H9 (cell line): ENCODE measurements around the gene TMC2. TPM values are rescaled to one million over a fixed set of nuclear protein-coding genes. Genes with fewer than 3 reads are reported as not detected.
A peak's percentile ranks its signal among the peaks of the same experiment; 100 is the strongest.

Source experiments
- DNase-seq: peaks from one replicate; pipeline ENCODE4 v3.0.0-alpha.2; 2017
- H2AFZ ChIP-seq: one replicate; pipeline ENCODE4 v1.6.1; 2013; ENCODE audit warnings: mild to moderate bottlenecking, low read length, control low read depth, moderate library complexity
- H2AK5ac ChIP-seq: 2 replicates; pipeline ENCODE4 v1.6.1; 2013; ENCODE audit warnings: low read length, control low read depth, mixed read lengths; ENCODE audit not compliant: insufficient read length
- H2BK120ac ChIP-seq: one replicate; pipeline ENCODE4 v1.6.1; 2013; ENCODE audit warnings: low read depth, mild to moderate bottlenecking, low read length, control low read depth, inconsistent platforms; ENCODE audit not compliant: poor library complexity, severe bottlenecking
- H2BK12ac ChIP-seq: 2 replicates; pipeline ENCODE4 v1.6.1; 2013; ENCODE audit warnings: low read length, control low read depth, mixed read lengths, low read depth; ENCODE audit not compliant: insufficient read length
- H2BK15ac ChIP-seq: 2 replicates; pipeline ENCODE4 v1.6.1; 2013; ENCODE audit warnings: low read depth, low read length, control low read depth
- H2BK20ac ChIP-seq: one replicate; pipeline ENCODE4 v1.6.1; 2013; ENCODE audit warnings: low read depth, mild to moderate bottlenecking, low read length, control low read depth, inconsistent platforms; ENCODE audit not compliant: poor library complexity, severe bottlenecking
- H2BK5ac ChIP-seq: 2 replicates; pipeline ENCODE4 v1.6.1; 2013; ENCODE audit warnings: low read length, control low read depth, mixed read lengths; ENCODE audit not compliant: insufficient read length
- H3K14ac ChIP-seq: 2 replicates; pipeline ENCODE4 v1.6.1; 2013; ENCODE audit warnings: low read length, control low read depth; ENCODE audit not compliant: insufficient read depth
- H3K18ac ChIP-seq: 2 replicates; pipeline ENCODE4 v1.6.1; 2013; ENCODE audit warnings: low read depth, mild to moderate bottlenecking, mixed read lengths, low read length, control low read depth; ENCODE audit not compliant: insufficient read length
- H3K23ac ChIP-seq: 2 replicates; pipeline ENCODE4 v1.6.1; 2013; ENCODE audit warnings: low read length, control low read depth, mixed read lengths, low read depth; ENCODE audit not compliant: insufficient read length
- H3K23me2 ChIP-seq: 2 replicates; pipeline ENCODE4 v1.6.1; 2013; ENCODE audit warnings: low read depth, mild to moderate bottlenecking, mixed read lengths, low read length, control low read depth; ENCODE audit not compliant: insufficient read length, poor library complexity, severe bottlenecking
- H3K27ac ChIP-seq: 2 replicates; pipeline ENCODE4 v1.5.1; 2013; ENCODE audit warnings: low read length, control low read depth, mixed read lengths, low read depth; ENCODE audit not compliant: insufficient read length
- H3K27me3 ChIP-seq: 2 replicates; pipeline ENCODE4 v1.6.1; 2013; ENCODE audit warnings: low read length, control low read depth, inconsistent platforms; ENCODE audit not compliant: insufficient read depth
- H3K4ac ChIP-seq: 2 replicates; pipeline ENCODE4 v1.6.1; 2013; ENCODE audit warnings: low read depth, mild to moderate bottlenecking, control low read depth, inconsistent platforms, low read length, moderate library complexity
- H3K4me1 ChIP-seq: 2 replicates; pipeline ENCODE4 v1.6.1; 2013; ENCODE audit warnings: low read length, control low read depth, inconsistent platforms; ENCODE audit not compliant: insufficient read depth
- H3K4me2 ChIP-seq: 2 replicates; pipeline ENCODE4 v1.6.1; 2013; ENCODE audit warnings: low read length, control low read depth, mixed read lengths; ENCODE audit not compliant: insufficient read length, insufficient read depth
- H3K56ac ChIP-seq: 2 replicates; pipeline ENCODE4 v1.6.1; 2013; ENCODE audit warnings: low read depth, mild to moderate bottlenecking, mixed read lengths, low read length, control low read depth; ENCODE audit not compliant: insufficient read length
- H3K79me1 ChIP-seq: 2 replicates; pipeline ENCODE4 v1.6.1; 2013; ENCODE audit warnings: low read depth, mild to moderate bottlenecking, moderate library complexity, low read length, control low read depth, inconsistent platforms; ENCODE audit not compliant: insufficient read depth, poor library complexity, severe bottlenecking
- H3K79me2 ChIP-seq: 2 replicates; pipeline ENCODE4 v1.6.1; 2013; ENCODE audit warnings: low read length, control low read depth, inconsistent platforms; ENCODE audit not compliant: insufficient read depth
- H3K9ac ChIP-seq: 2 replicates; pipeline ENCODE4 v1.6.1; 2013; ENCODE audit warnings: low read length, control low read depth, mixed read lengths; ENCODE audit not compliant: insufficient read length; ENCODE audit errors: extremely low read depth
- H3K9me3 ChIP-seq: one replicate; pipeline ENCODE4 v1.6.1; 2013; ENCODE audit warnings: low read depth, low read length, inconsistent platforms; ENCODE audit not compliant: control insufficient read depth
- H3T11ph ChIP-seq: one replicate; pipeline ENCODE4 v1.6.1; 2013; ENCODE audit warnings: mild to moderate bottlenecking, low read length, control low read depth, inconsistent platforms
- H4K20me1 ChIP-seq: one replicate; pipeline ENCODE4 v1.6.1; 2013; ENCODE audit not compliant: control insufficient read depth, insufficient read length, insufficient read depth
- H4K5ac ChIP-seq: 2 replicates; pipeline ENCODE4 v1.6.1; 2013; ENCODE audit warnings: low read depth, mild to moderate bottlenecking, mixed read lengths, low read length, control low read depth; ENCODE audit not compliant: insufficient read length
- H4K8ac ChIP-seq: replicated peaks from 2 replicates; pipeline ENCODE4 v1.6.1; 2013; ENCODE audit warnings: low read length, control low read depth, mixed read lengths, low read depth; ENCODE audit not compliant: insufficient read length
- H4K91ac ChIP-seq: 2 replicates; pipeline ENCODE4 v1.6.1; 2013; ENCODE audit warnings: low read depth, mild to moderate bottlenecking, moderate library complexity, mixed read lengths, low read length, control low read depth; ENCODE audit not compliant: insufficient read length
- H3K27ac Mint-ChIP-seq, 3 experiments: 2 replicates in 2 of 3; 3 replicates in 1 of 3; pipeline ENCODE4 v1.8.0; 2020 to 2021; ENCODE audit warnings: mixed read lengths in 3 of 3, mild to moderate bottlenecking in 1 of 3, moderate library complexity in 1 of 3
- H3K27me3 Mint-ChIP-seq: 2 replicates; pipeline ENCODE4 v1.8.0; 2021; ENCODE audit warnings: low read depth, mild to moderate bottlenecking, moderate library complexity, mixed read lengths
- H3K36me3 Mint-ChIP-seq, 3 experiments: 2 replicates in 2 of 3; 3 replicates in 1 of 3; pipeline ENCODE4 v1.8.0; 2020 to 2021; ENCODE audit warnings: low read depth in 3 of 3, mixed read lengths in 3 of 3; ENCODE audit not compliant: insufficient read depth in 1 of 3
- H3K4me1 Mint-ChIP-seq, 2 experiments: 2 replicates each; pipeline ENCODE4 v1.8.0; 2020; ENCODE audit warnings: mixed read lengths in 2 of 2
- H3K4me3 Mint-ChIP-seq, 2 experiments: 2 replicates in 1 of 2; 3 replicates in 1 of 2; pipeline ENCODE4 v1.8.0; 2020 to 2021; ENCODE audit warnings: mild to moderate bottlenecking in 2 of 2, mixed read lengths in 2 of 2, moderate library complexity in 1 of 2
- H3K9me3 Mint-ChIP-seq, 2 experiments: 2 replicates in 1 of 2; 3 replicates in 1 of 2; pipeline ENCODE4 v1.8.0; 2020; ENCODE audit warnings: mild to moderate bottlenecking in 2 of 2, mixed read lengths in 2 of 2, moderate library complexity in 1 of 2
- CTCF ChIP-seq: fragments of 200-600 bp; sonication (generic); conservative IDR thresholded peaks from 3 replicates; pipeline ENCODE4 v1.8.0; 2021; ENCODE audit warnings: antibody characterized with exemption, mild to moderate bottlenecking
- WGBS: extraction: QIAGEN DNeasy Blood & Tissue Kit; methylation state at CpG from one replicate; pipeline ENCODE4 v1.1.7; 2013; ENCODE audit warnings: missing lambda C conversion rate, low lambda C conversion rate, mixed read lengths; ENCODE audit not compliant: insufficient read length; ENCODE audit errors: extremely low coverage; 5-methylcytosine and 5-hydroxymethylcytosine counted together
- total RNA-seq: library from RNA; stranded (reverse); gene quantifications from 2 replicates; pipeline ENCODE4 v1.2.1, GENCODE V29; 2021

The TMC2 gene
- total RNA-seq, 1 experiment from 2014 or later, result not detected

- Histone ChIP-seq H3T11ph (no peak overlapping the region), H3K27ac (no peak overlapping the region), H4K5ac (no peak overlapping the region), H3K4me2 (no peak overlapping the region), H3K56ac (no peak overlapping the region), H3K79me1 (no peaks in the 10 kb centered on the region), H3K23me2 (no peaks in the 10 kb centered on the region), H3K27me3 (peaks cover 9% of the 10 kb centered on the region; the same call in 1 of the 2 replicates), H4K91ac (no peak overlapping the region), H2BK5ac (no peak overlapping the region), H2BK15ac (no peak overlapping the region), H2AK5ac (no peak overlapping the region), H3K18ac (no peak overlapping the region), H3K4ac (no peak overlapping the region), H2BK20ac (no peak overlapping the region), H3K79me2 (no peaks in the 10 kb centered on the region), H3K14ac (no peak overlapping the region), H2BK12ac (no peak overlapping the region), H2AFZ (no peak overlapping the region), H3K9ac (no peak overlapping the region), H3K4me1 (no peaks in the 10 kb centered on the region), H2BK120ac (no peak overlapping the region), H3K9me3 (no peaks in the 10 kb centered on the region), H4K8ac (no peak overlapping the region), H3K23ac (no peak overlapping the region), H4K20me1 (no peaks in the 10 kb centered on the region)
- WGBS, result no CpG with 5 or more reads among the region's 4 CpGs
- H3K4me1 Mint-ChIP-seq, result no peaks in the 10 kb centered on the region
- H3K9me3 Mint-ChIP-seq, result no peaks in the 10 kb centered on the region
- H3K4me3 Mint-ChIP-seq, result no peak overlapping the region
- DNase-seq, result no peak
- H3K36me3 Mint-ChIP-seq, result no peaks in the 10 kb centered on the region
- TF ChIP-seq CTCF, result 0 out of 3 replicates have a peak, but pooled peaks have one; percentile 11
- peaks cover 66% of the 10 kb centered on the region for H3K27me3 Mint-ChIP-seq
- H3K27ac Mint-ChIP-seq, result no peak overlapping the region
Observed at GRCh38 chr20:2564406-2564805, 28.0 kb downstream of the TMC2 start.
